DOHH2 (cell line): ENCODE measurements around the gene VSTM2L.

Experiments
- H3F3A ChIP-seq: fragments of 200-600 bp; sonication (generic), shearing (Covaris generic); 2 replicates; pipeline ENCODE4 v1.6.0; 2016; ENCODE audit warnings: antibody characterized with exemption, mild to moderate bottlenecking; ENCODE audit not compliant: control insufficient read depth, insufficient read depth
- H3K27ac ChIP-seq: fragments of 200-600 bp; sonication (generic); 2 replicates; pipeline ENCODE4 v1.5.1; 2014; ENCODE audit warnings: low read depth, mild to moderate bottlenecking, low read length, moderate library complexity
- H3K27me3 ChIP-seq: fragments of 200-600 bp; sonication (generic); 2 replicates; pipeline ENCODE4 v1.6.1; 2014; ENCODE audit warnings: mild to moderate bottlenecking, low read length, mixed read lengths; ENCODE audit not compliant: control insufficient read depth
- H3K36me3 ChIP-seq: fragments of 200-600 bp; sonication (generic); 2 replicates; pipeline ENCODE4 v1.6.1; 2014; ENCODE audit warnings: mild to moderate bottlenecking, low read length, moderate library complexity, mixed read lengths; ENCODE audit not compliant: control insufficient read depth
- H3K4me1 ChIP-seq: fragments of 200-600 bp; sonication (generic); 2 replicates; pipeline ENCODE4 v1.6.1; 2014; ENCODE audit warnings: mild to moderate bottlenecking, low read length, mixed read lengths; ENCODE audit not compliant: control insufficient read depth
- H3K4me2 ChIP-seq: fragments of 200-600 bp; sonication (generic); 2 replicates; pipeline ENCODE4 v1.6.0; 2014; ENCODE audit warnings: mild to moderate bottlenecking, low read length, moderate library complexity
- H3K4me3 ChIP-seq: fragments of 200-600 bp; sonication (generic); 2 replicates; pipeline ENCODE4 v1.5.1; 2014; ENCODE audit warnings: mild to moderate bottlenecking, low read length, mixed read lengths
- H3K79me2 ChIP-seq: fragments of 200-600 bp; sonication (generic); 2 replicates; pipeline ENCODE4 v1.6.1; 2014; ENCODE audit warnings: mild to moderate bottlenecking, low read length, mixed read lengths; ENCODE audit not compliant: control insufficient read depth
- H3K9me2 ChIP-seq: fragments of 200-600 bp; sonication (generic); replicated peaks from 2 replicates; pipeline ENCODE4 v1.6.1; 2014; ENCODE audit warnings: mild to moderate bottlenecking, low read length, mixed read lengths; ENCODE audit not compliant: control insufficient read depth
- H3K9me3 ChIP-seq: fragments of 200-600 bp; sonication (generic); 2 replicates; pipeline ENCODE4 v1.6.1; 2014; ENCODE audit warnings: antibody characterized with exemption, low read length, mixed read lengths; ENCODE audit not compliant: control insufficient read depth, insufficient read depth
- H4K20me1 ChIP-seq: fragments of 200-600 bp; sonication (generic); 2 replicates; pipeline ENCODE4 v1.6.0; 2014; ENCODE audit warnings: low read depth, mild to moderate bottlenecking, antibody characterized with exemption, low read length, moderate library complexity; ENCODE audit not compliant: control insufficient read depth, insufficient read depth
- CTCF ChIP-seq: fragments of 200-600 bp; sonication (generic); IDR thresholded peaks from one replicate; pipeline ENCODE4 v1.5.1; 2014; ENCODE audit warnings: antibody characterized with exemption, mild to moderate bottlenecking, low read depth, low read length; ENCODE audit not compliant: poor library complexity, severe bottlenecking
- EZH2phosphoT487 ChIP-seq: fragments of 200-600 bp; sonication (generic); IDR thresholded peaks from 2 replicates; pipeline ENCODE4 v1.6.1; 2017; ENCODE audit warnings: borderline replicate concordance, mild to moderate bottlenecking, antibody characterized with exemption, low read length, moderate library complexity, mixed read lengths

The VSTM2L gene

GRCh38 chr20:37943033-37943432, 40.1 kb downstream of the VSTM2L start:
- no peaks in the 10 kb centered on the region for H3K79me2 ChIP-seq
- H3K9me2 ChIP-seq: no peaks in the 10 kb centered on the region
- H3K4me2 ChIP-seq: no peak overlapping the region
- H3F3A ChIP-seq: no peaks in the 10 kb centered on the region
- no peaks in the 10 kb centered on the region for H4K20me1 ChIP-seq
- no peaks in the 10 kb centered on the region for H3K9me3 ChIP-seq
- H3K4me1 ChIP-seq: no peaks in the 10 kb centered on the region; the same call in none of the 2 replicates
- no peak overlapping the region for H3K4me3 ChIP-seq
- H3K27me3 ChIP-seq: no peaks in the 10 kb centered on the region
- no peak for TF ChIP-seq CTCF
- TF ChIP-seq EZH2phosphoT487: no peak
- no peaks in the 10 kb centered on the region for H3K36me3 ChIP-seq
- H3K27ac ChIP-seq: no peak overlapping the region

GRCh38 chr20:37943501-37944455, 40.9 kb downstream of the VSTM2L start:
- H3K79me2 ChIP-seq: no peaks in the 10 kb centered on the region
- no peak overlapping the region for H3K27ac ChIP-seq
- no peaks in the 10 kb centered on the region for H4K20me1 ChIP-seq
- no peaks in the 10 kb centered on the region for H3K9me3 ChIP-seq
- no peaks in the 10 kb centered on the region for H3K27me3 ChIP-seq
- H3K4me1 ChIP-seq: no peaks in the 10 kb centered on the region; the same call in none of the 2 replicates
- no peak for TF ChIP-seq EZH2phosphoT487
- no peak for TF ChIP-seq CTCF
- H3K36me3 ChIP-seq: no peaks in the 10 kb centered on the region
- H3K9me2 ChIP-seq: no peaks in the 10 kb centered on the region
- H3F3A ChIP-seq: no peaks in the 10 kb centered on the region
- no peak overlapping the region for H3K4me3 ChIP-seq
- no peak overlapping the region for H3K4me2 ChIP-seq

- no peaks in the 10 kb centered on the region for H3F3A ChIP-seq
Measured at GRCh38 chr20:37944456-37944981, 41.6 kb downstream of the VSTM2L start.

More at GRCh38 chr20:37944456-37944981, 41.6 kb downstream of the VSTM2L start:
- no peak overlapping the region for H3K4me2 ChIP-seq
- no peak overlapping the region for H3K27ac ChIP-seq
- no peaks in the 10 kb centered on the region for H3K79me2 ChIP-seq
- no peaks in the 10 kb centered on the region for H3K9me2 ChIP-seq
- no peaks in the 10 kb centered on the region for H3K9me3 ChIP-seq
- H4K20me1 ChIP-seq: no peaks in the 10 kb centered on the region
- H3K4me1 ChIP-seq: no peaks in the 10 kb centered on the region; the same call in none of the 2 replicates
- H3K36me3 ChIP-seq: no peaks in the 10 kb centered on the region
- no peak overlapping the region for H3K4me3 ChIP-seq
- TF ChIP-seq CTCF (no peak), EZH2phosphoT487 (no peak)
- no peaks in the 10 kb centered on the region for H3K27me3 ChIP-seq
